Stomach (tissue), 4 donors: ENCODE measurements around the gene CDK7.

ENCODE experiments used
- CTCF ChIP-seq, 7 experiments: fragments of 450-650 bp in 4 of 7; fragments of 200-600 bp in 3 of 7; sonication (generic) in 3 of 7; IDR thresholded peaks; one replicate each; pipeline ENCODE4 v1.5.1; 2016 to 2019; ENCODE audit warnings: antibody characterized with exemption in 7 of 7, control low read depth in 2 of 7, mild to moderate bottlenecking in 1 of 7
- EP300 ChIP-seq: sonication (generic); formaldehyde crosslinking; IDR thresholded peaks from one replicate; pipeline ENCODE4 v1.6.1; 2017; ENCODE audit warnings: antibody characterized with exemption
- POLR2A ChIP-seq, 4 donors: fragments of 450-650 bp; IDR thresholded peaks; one replicate each; pipeline ENCODE4 v1.6.1; 2016; ENCODE audit warnings: antibody characterized with exemption in 4 of 4, control low read depth in 2 of 4, mild to moderate bottlenecking in 1 of 4, moderate library complexity in 1 of 4
- POLR2AphosphoS5 ChIP-seq, 3 donors: sonication (generic); formaldehyde crosslinking; IDR thresholded peaks; one replicate each; pipeline ENCODE4 v1.6.1; 2016; ENCODE audit warnings: antibody characterized with exemption in 3 of 3

- TF ChIP-seq CTCF (IDR thresholded peaks at IDR 0.05) (no peak), POLR2A (IDR thresholded peaks at IDR 0.05) (no peak), EP300 (no peak), POLR2AphosphoS5 (IDR thresholded peaks at IDR 0.05) (no peak)
Measured at GRCh38 chr5:69211200-69211599, 23.5 kb upstream of the CDK7 start.
